CD4-positive, alpha-beta memory T cell (primary cell): Measurements from ENCODE around the gene RNF152. TPM values are rescaled to one million over a fixed set of nuclear protein-coding genes. Genes with fewer than 3 reads are reported as not detected.

Experiments
- CTCF ChIA-PET: fragments of 350-600 bp; sonication (Branson Sonifier 250); formaldehyde crosslinking; loops from one replicate; lab custom pipeline; 2021; ENCODE audit warnings: inconsistent platforms; ENCODE audit not compliant: partially characterized antibody; lab: Charles Lee
- POLR2A ChIA-PET: fragments of 350-600 bp; sonication (Branson Sonifier 250); formaldehyde crosslinking; loops from one replicate; lab custom pipeline; 2021; ENCODE audit not compliant: partially characterized antibody; lab: Charles Lee
- DNase-seq, 5 donors: peaks; one replicate each; pipeline versions ENCODE4 v3.0.0 to v3.0.0-alpha.2; 2020 to 2022; ENCODE audit warnings: mixed read lengths in 1 of 5
- H3K27ac ChIP-seq: one replicate; pipeline ENCODE4 v1.7.0; 2013; ENCODE audit warnings: low read depth, low read length
- H3K27me3 ChIP-seq: 2 replicates; pipeline ENCODE4 v1.7.0; 2013; ENCODE audit warnings: mild to moderate bottlenecking, low read length, moderate library complexity; ENCODE audit not compliant: insufficient read depth
- H3K36me3 ChIP-seq: 2 replicates; pipeline ENCODE4 v1.7.0; 2013; ENCODE audit warnings: mild to moderate bottlenecking, low read length, moderate library complexity; ENCODE audit not compliant: insufficient read depth
- H3K4me1 ChIP-seq: 2 replicates; pipeline ENCODE4 v1.7.0; 2013; ENCODE audit warnings: mild to moderate bottlenecking, low read length, moderate library complexity; ENCODE audit not compliant: insufficient read depth
- H3K4me3 ChIP-seq, 2 donors: one replicate each; pipeline ENCODE4 v1.7.0; 2013; ENCODE audit warnings: low read length in 2 of 2, mild to moderate bottlenecking in 1 of 2
- H3K9me3 ChIP-seq, 2 donors: one replicate each; pipeline ENCODE4 v1.7.0; 2013; ENCODE audit warnings: low read length in 2 of 2, control low read depth in 1 of 2; ENCODE audit not compliant: control insufficient read depth in 1 of 2
- H3K27ac Mint-ChIP-seq, 7 donors: one replicate each; pipeline ENCODE4 v1.8.0; 2020 to 2021; ENCODE audit warnings: mixed read lengths in 7 of 7, mild to moderate bottlenecking in 6 of 7, inconsistent platforms in 3 of 7, moderate library complexity in 3 of 7
- H3K27me3 Mint-ChIP-seq, 2 donors: one replicate each; pipeline ENCODE4 v1.8.0; 2020 to 2021; ENCODE audit warnings: mixed read lengths in 2 of 2
- H3K36me3 Mint-ChIP-seq, 2 donors: one replicate each; pipeline ENCODE4 v1.8.0; 2020 to 2021; ENCODE audit warnings: mixed read lengths in 2 of 2, inconsistent platforms in 1 of 2, mild to moderate bottlenecking in 1 of 2
- H3K4me1 Mint-ChIP-seq, 4 donors: one replicate each; pipeline ENCODE4 v1.8.0; 2020 to 2021; ENCODE audit warnings: mixed read lengths in 4 of 4, mild to moderate bottlenecking in 1 of 4
- H3K4me3 Mint-ChIP-seq, 8 donors: one replicate each; pipeline ENCODE4 v1.8.0; 2020 to 2021; ENCODE audit warnings: mixed read lengths in 8 of 8, mild to moderate bottlenecking in 7 of 8, moderate library complexity in 6 of 8, inconsistent platforms in 3 of 8
- H3K9me3 Mint-ChIP-seq, 8 donors: one replicate each; pipeline ENCODE4 v1.8.0; 2020 to 2021; ENCODE audit warnings: mixed read lengths in 8 of 8, mild to moderate bottlenecking in 5 of 8, inconsistent platforms in 3 of 8, moderate library complexity in 1 of 8
- intact Hi-C: fragments of 100-400 bp; cut with micrococcal nuclease; formaldehyde crosslinking; loops from one replicate; pipeline ENCODE4 v1.15.1; 2023
- polyA plus RNA-seq, 2 donors: library from polyadenylated mRNA; unstranded; fragments of 300-500 nt; fragmentation: Illumina TruSeq; gene quantifications; one replicate each; pipeline ENCODE4 v1.2.3, GENCODE V29; 2021
- total RNA-seq, 2 experiments: library from RNA; stranded (reverse); gene quantifications; one replicate each; pipeline ENCODE4 v1.2.3, GENCODE V29; 2021

The RNF152 gene
- total and polyA plus RNA-seq, 4 experiments from 2014 or later: 0.06 to 0.20 TPM; not detected in 2

- CTCF ChIA-PET: interaction anchor here (1.2 to 1.6 kb wide), 2 partner anchors 258 to 313 kb away, joined by 4 to 5 read pairs; no protein-coding TSS in a partner anchor
- POLR2A ChIA-PET: no interaction called here
- H3K36me3 Mint-ChIP-seq: peaks cover 0 to 7% of the 10 kb centered on the region in 2 donors
- peak overlapping the region; percentile 63 to 79 (median 69) for H3K4me3 Mint-ChIP-seq
- H3K4me1 ChIP-seq: peaks cover 6% of the 10 kb centered on the region
- no peaks in the 10 kb centered on the region for H3K9me3 ChIP-seq
- no peak overlapping the region for H3K27ac ChIP-seq
- peaks cover 3 to 19% (median 11%) of the 10 kb centered on the region in 4 donors for H3K4me1 Mint-ChIP-seq
- intact Hi-C loops: loop anchor here (1.0 to 5.0 kb wide), 6 partner anchors 62 to 377 kb away; no protein-coding TSS in a partner anchor
- no peaks in the 10 kb centered on the region for H3K36me3 ChIP-seq
- no peaks in the 10 kb centered on the region for H3K9me3 Mint-ChIP-seq
- peaks cover 14 to 17% of the 10 kb centered on the region in 2 donors for H3K27me3 Mint-ChIP-seq
- peaks cover 11% of the 10 kb centered on the region for H3K27me3 ChIP-seq
- peak overlapping the region in 1 of 2 donors; percentile 24 for H3K4me3 ChIP-seq
- DNase-seq: no peak
- peak overlapping the region in 1 of 7 donors; percentile 16 for H3K27ac Mint-ChIP-seq
These were observed 2.1 kb upstream of the RNF152 start for GRCh38 chr18:61894751-61895524.

GRCh38 chr18:61893971-61894750 lies 1.4 kb upstream of the RNF152 start:
- Histone ChIP-seq H3K4me3 (peak overlapping the region in 1 of 2 donors; percentile 53), H3K36me3 (no peaks in the 10 kb centered on the region), H3K9me3 (no peaks in the 10 kb centered on the region), H3K27me3 (peaks cover 11% of the 10 kb centered on the region), H3K27ac (no peak overlapping the region), H3K4me1 (peaks cover 6% of the 10 kb centered on the region)
- Mint-ChIP-seq H3K27me3 (peaks cover 14 to 17% of the 10 kb centered on the region in 2 donors), H3K27ac (no peak overlapping the region), H3K36me3 (peaks cover 0 to 7% of the 10 kb centered on the region in 2 donors), H3K4me1 (peaks cover 3 to 19% (median 11%) of the 10 kb centered on the region in 4 donors), H3K4me3 (peak overlapping the region; percentile 76 to 93 (median 80)), H3K9me3 (no peaks in the 10 kb centered on the region)
- CTCF ChIA-PET: interaction anchor here (1.6 kb wide), 1 partner anchor 312 kb away, joined by 4 read pairs; no protein-coding TSS in a partner anchor
- intact Hi-C loops: loop anchor here (1.0 to 5.0 kb wide), 6 partner anchors 61 to 378 kb away; no protein-coding TSS in a partner anchor
- DNase-seq: peak; percentile 57 to 73 (median 61)
- POLR2A ChIA-PET: interaction anchor here (1.0 kb wide), 1 partner anchor 821 kb away, joined by 3 read pairs; the partner anchor contains the start of gene PHLPP1

- DNase-seq: peak; percentile 19 to 48 (median 28)
- Histone ChIP-seq H3K27ac (no peak overlapping the region), H3K27me3 (peaks cover 11% of the 10 kb centered on the region), H3K4me3 (peak overlapping the region in 1 of 2 donors; percentile 53), H3K9me3 (no peaks in the 10 kb centered on the region), H3K4me1 (peaks cover 6% of the 10 kb centered on the region), H3K36me3 (no peaks in the 10 kb centered on the region)
- peaks cover 14 to 17% of the 10 kb centered on the region in 2 donors for H3K27me3 Mint-ChIP-seq
- CTCF ChIA-PET: interaction anchor here (1.6 kb wide), 1 partner anchor 311 kb away, joined by 4 read pairs; no protein-coding TSS in a partner anchor
- peak overlapping the region; percentile 86 to 96 (median 92) for H3K4me3 Mint-ChIP-seq
- no peaks in the 10 kb centered on the region for H3K9me3 Mint-ChIP-seq
- intact Hi-C loops: loop anchor here (5.0 kb wide), 4 partner anchors 84 to 379 kb away; no protein-coding TSS in a partner anchor
- H3K4me1 Mint-ChIP-seq: peaks cover 3 to 19% (median 11%) of the 10 kb centered on the region in 4 donors
- POLR2A ChIA-PET: interaction anchor here (1.0 kb wide), 1 partner anchor 822 kb away, joined by 3 read pairs; the partner anchor contains the start of gene PHLPP1
- H3K36me3 Mint-ChIP-seq: peaks cover 0 to 7% of the 10 kb centered on the region in 2 donors
- peak overlapping the region in 5 of 7 donors; percentile 31 to 76 (median 59) for H3K27ac Mint-ChIP-seq
These were observed 633 bp upstream of the RNF152 start for GRCh38 chr18:61893309-61893970.

- no peak for DNase-seq
- H3K36me3 Mint-ChIP-seq: peaks cover 0 to 7% of the 10 kb centered on the region in 2 donors
- POLR2A ChIA-PET: no interaction called here
- H3K4me3 Mint-ChIP-seq: peak overlapping the region in 3 of 8 donors; percentile 90 to 96 (median 91)
- intact Hi-C loops: loop anchor here (5.0 kb wide), 4 partner anchors 85 to 380 kb away; no protein-coding TSS in a partner anchor
- H3K27me3 Mint-ChIP-seq: peaks cover 7 to 16% of the 10 kb centered on the region in 2 donors
- no peak overlapping the region for H3K27ac Mint-ChIP-seq
- H3K4me1 ChIP-seq: peaks cover 6% of the 10 kb centered on the region
- H3K27me3 ChIP-seq: peaks cover 11% of the 10 kb centered on the region
- H3K9me3 Mint-ChIP-seq: no peaks in the 10 kb centered on the region
- H3K9me3 ChIP-seq: no peaks in the 10 kb centered on the region
- H3K27ac ChIP-seq: no peak overlapping the region
- no peaks in the 10 kb centered on the region for H3K36me3 ChIP-seq
- H3K4me3 ChIP-seq: no peak overlapping the region
- CTCF ChIA-PET: no interaction called here
- peaks cover 3 to 19% (median 11%) of the 10 kb centered on the region in 4 donors for H3K4me1 Mint-ChIP-seq
These were observed 913 bp downstream of the RNF152 start for GRCh38 chr18:61891894-61892293.

GRCh38 chr18:61891271-61891670 lies 1.5 kb downstream of the RNF152 start:
- DNase-seq: no peak
- H3K27ac ChIP-seq: no peak overlapping the region
- intact Hi-C loops: loop anchor here (5.0 kb wide), 4 partner anchors 86 to 381 kb away; no protein-coding TSS in a partner anchor
- peaks cover 0 to 7% of the 10 kb centered on the region in 2 donors for H3K36me3 Mint-ChIP-seq
- no peak overlapping the region for H3K4me3 Mint-ChIP-seq
- no peak overlapping the region for H3K4me3 ChIP-seq
- POLR2A ChIA-PET: no interaction called here
- peaks cover 3 to 19% (median 11%) of the 10 kb centered on the region in 4 donors for H3K4me1 Mint-ChIP-seq
- H3K27ac Mint-ChIP-seq: no peak overlapping the region
- H3K9me3 Mint-ChIP-seq: no peaks in the 10 kb centered on the region
- H3K9me3 ChIP-seq: no peaks in the 10 kb centered on the region
- peaks cover 5 to 13% of the 10 kb centered on the region in 2 donors for H3K27me3 Mint-ChIP-seq
- peaks cover 6% of the 10 kb centered on the region for H3K4me1 ChIP-seq
- peaks cover 11% of the 10 kb centered on the region for H3K27me3 ChIP-seq
- H3K36me3 ChIP-seq: no peaks in the 10 kb centered on the region
- CTCF ChIA-PET: no interaction called here

GRCh38 chr18:61890344-61890743 lies 2.5 kb downstream of the RNF152 start:
- H3K9me3 Mint-ChIP-seq: no peaks in the 10 kb centered on the region
- Histone ChIP-seq H3K4me3 (no peak overlapping the region), H3K27me3 (peaks cover 11% of the 10 kb centered on the region), H3K4me1 (peaks cover 6% of the 10 kb centered on the region), H3K9me3 (no peaks in the 10 kb centered on the region), H3K27ac (no peak overlapping the region), H3K36me3 (no peaks in the 10 kb centered on the region)
- ChIA-PET POLR2A (no interaction called here), CTCF (no interaction called here)
- peaks cover 3 to 19% (median 11%) of the 10 kb centered on the region in 4 donors for H3K4me1 Mint-ChIP-seq
- no peak overlapping the region for H3K27ac Mint-ChIP-seq
- peaks cover 0 to 7% of the 10 kb centered on the region in 2 donors for H3K36me3 Mint-ChIP-seq
- no peak overlapping the region for H3K4me3 Mint-ChIP-seq
- no peak for DNase-seq
- H3K27me3 Mint-ChIP-seq: peaks cover 5 to 13% of the 10 kb centered on the region in 2 donors
- intact Hi-C loops: loop anchor here (5.0 kb wide), 4 partner anchors 87 to 382 kb away; no protein-coding TSS in a partner anchor
